OCI-M2 (cell line): Measurements from ENCODE around the gene AGAP6.
"Not testable (repeated sequence)": the region's sequence is repeated elsewhere in the genome, so short reads cannot be mapped to it uniquely, and the experiment has no call there.

Source experiments
- DNase-seq: peaks from one replicate; lab custom pipeline; 2025; ENCODE audit not compliant: unreplicated experiment; lab: John Stamatoyannopoulos, UW

Gene AGAP6

GRCh38 chr10:49988376-49988775 is at the start of gene AGAP6:
Gene AGAP6, plus strand, starts transcription at chr10:49988406. Its CDS starts 310 bp downstream, at chr10:49988716.
- DNase-seq, result not testable (repeated sequence)

DNA sequence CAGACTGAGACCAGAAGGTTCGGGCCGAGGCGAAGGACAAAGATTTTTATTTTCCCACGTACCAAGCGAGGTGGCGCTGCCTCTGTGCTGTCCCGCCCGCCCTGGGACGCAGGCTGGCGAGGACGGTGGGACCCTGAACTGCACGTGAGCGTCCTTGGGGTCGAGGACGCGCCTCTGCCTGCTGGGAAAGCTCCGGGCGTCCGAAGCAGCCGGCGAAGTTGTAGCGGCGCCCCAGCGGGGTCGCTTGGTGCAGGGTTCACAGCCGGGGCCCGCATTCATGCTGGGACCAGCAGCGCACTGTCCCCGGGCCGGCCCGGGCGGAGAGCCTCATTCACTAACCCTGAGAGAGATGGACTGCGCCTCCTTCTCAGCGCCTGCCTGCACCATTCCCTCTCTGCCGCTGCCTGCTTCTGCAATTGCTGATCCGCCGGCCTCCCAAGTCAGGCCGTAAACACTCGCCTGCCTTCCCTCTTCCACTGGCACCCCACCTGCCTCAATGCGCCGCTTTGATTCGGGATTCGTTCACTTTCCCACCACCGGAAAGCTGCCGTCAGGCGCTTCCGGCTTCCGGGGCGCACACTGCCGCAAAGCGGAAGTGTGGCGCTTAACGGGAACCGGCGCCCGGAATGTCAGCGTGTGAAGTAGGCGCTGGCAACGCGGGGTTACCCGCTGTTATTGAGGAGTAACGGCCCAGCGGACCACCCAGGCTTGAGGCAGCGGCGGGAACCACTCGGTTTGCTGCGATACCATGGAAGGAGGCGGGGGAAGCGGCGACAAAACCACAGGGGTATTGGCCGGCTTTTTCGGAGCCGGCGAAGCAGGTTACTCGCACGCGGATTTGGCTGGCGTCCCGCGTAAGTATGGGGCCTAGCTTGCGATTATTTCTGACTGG is 46.5 kb upstream of the AGAP6 start, which contains the start of the genes PARG and TIMM23B:
Gene PARG (minus strand): TSS at position 581 of the 892 bp plus-strand sequence. CDS start 302 bp downstream, at position 279.
Gene TIMM23B (plus strand): TSS at position 607 of the 892 bp plus-strand sequence. CDS start 142 bp downstream, at position 749.
- DNase-seq, result not testable (repeated sequence)

GRCh38 chr10:49942339-49942705 is 45.9 kb upstream of the AGAP6 start:
- not testable (repeated sequence) for DNase-seq

DNA sequence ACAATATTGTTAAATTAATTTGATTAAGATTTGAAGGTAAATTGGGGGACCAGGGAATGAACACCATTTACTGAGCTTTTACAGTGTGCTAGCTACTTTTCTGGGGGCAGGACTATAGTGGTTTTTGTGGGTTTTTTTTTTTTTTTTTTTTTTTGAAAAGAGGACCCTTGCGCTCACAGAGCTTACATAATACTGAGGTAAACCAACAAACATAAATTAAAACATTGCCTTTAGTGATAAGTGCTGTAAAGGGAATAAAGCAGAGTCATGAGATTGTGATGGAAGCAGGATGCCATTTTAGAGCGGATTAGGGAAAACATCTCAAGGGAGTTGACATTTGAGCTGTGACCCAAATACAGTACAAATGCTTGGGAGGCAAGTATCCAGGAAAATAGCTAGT is 44.6 kb upstream of the AGAP6 start:
- DNase-seq, result not testable (repeated sequence)

DNA sequence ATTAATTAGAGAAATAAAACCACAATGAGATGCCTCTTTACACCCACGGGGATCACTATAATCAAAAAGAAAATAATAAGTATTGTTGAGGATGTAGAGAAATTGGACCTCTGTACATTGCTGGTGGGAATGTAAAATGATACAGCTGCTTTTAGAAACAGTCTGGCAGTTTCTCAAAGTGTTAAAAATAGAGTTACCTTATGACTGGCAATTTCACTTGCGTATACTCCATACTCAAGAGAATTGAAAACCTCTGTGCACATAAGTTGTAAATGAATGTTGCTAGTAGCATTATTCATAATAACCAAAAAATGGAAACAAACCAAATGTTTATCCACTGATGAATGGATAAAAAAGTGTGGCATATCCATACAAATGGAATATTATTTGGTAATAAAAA is 40.1 kb upstream of the AGAP6 start:
- not testable (repeated sequence) for DNase-seq

- not testable (repeated sequence) for DNase-seq
Observed at GRCh38 chr10:49948737-49949136, 39.5 kb upstream of the AGAP6 start.

DNA sequence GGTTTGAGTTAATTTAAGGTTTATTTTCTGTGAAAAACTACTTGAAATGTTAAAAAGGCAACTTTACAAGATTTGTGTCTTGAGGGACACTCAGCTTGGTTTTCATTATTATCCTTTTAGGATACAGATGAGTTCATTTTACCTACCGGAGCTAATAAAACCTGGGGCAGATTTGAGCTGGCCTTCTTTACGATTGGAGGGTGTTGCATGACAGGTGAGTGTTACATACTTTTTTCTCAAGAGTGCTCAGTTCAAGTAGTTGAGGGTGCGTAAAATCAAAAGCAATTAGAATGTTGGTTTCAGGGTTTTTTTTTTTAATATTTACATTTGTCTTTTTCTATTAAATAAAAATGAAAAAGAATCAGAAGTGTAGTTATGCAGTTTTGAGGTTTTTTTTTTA is 36.2 kb upstream of the AGAP6 start:
- not testable (repeated sequence) for DNase-seq

DNA sequence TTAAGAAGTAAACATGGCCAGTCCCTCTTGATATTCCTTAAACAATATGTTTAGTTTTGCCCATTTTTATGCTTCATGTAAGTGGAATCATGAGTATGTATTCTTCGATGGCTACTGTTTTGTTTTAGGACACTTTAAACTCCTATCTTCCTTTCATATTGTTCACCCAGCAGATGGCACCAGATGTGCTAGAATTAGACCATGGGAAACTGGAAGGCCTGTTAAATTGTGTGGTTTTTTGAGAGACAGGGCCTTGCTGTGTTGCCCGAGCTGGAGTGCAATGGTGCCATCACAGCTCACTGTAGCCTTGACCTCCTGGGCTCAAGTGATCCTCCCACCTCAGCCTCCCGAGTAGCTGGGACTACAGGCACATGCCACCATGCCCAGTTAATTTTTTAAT is 35.1 kb upstream of the AGAP6 start:
- DNase-seq, result not testable (repeated sequence)

DNA sequence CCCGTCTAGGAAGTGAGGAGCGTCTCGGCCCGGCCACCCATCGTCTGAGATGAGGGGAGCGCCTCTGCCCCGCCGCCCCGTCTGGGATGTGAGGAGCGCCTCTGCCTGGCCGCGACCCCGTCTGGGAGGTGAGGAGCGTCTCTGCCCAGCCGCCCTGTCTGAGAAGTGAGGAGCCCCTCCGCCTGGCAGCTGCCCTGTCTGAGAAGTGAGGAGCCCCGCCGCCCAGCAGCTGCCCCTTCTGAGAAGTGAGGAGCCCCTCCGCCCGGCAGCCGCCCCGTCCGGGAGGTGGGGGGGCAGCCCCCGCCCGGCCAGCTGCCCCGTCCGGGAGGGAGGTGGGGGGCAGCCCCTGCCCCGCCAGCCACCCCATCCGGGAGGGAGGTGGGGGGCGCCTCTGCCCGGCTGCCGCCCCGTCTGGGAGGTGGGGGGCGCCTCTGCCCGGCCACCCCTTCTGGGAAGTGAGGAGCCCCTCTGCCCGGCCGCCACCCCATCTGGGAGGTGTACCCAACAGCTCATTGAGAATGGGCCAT is 17.8 kb upstream of the AGAP6 start:
- not testable (repeated sequence) for DNase-seq

- not testable (repeated sequence) for DNase-seq
Observed at GRCh38 chr10:49971466-49971865, 16.7 kb upstream of the AGAP6 start.

DNA sequence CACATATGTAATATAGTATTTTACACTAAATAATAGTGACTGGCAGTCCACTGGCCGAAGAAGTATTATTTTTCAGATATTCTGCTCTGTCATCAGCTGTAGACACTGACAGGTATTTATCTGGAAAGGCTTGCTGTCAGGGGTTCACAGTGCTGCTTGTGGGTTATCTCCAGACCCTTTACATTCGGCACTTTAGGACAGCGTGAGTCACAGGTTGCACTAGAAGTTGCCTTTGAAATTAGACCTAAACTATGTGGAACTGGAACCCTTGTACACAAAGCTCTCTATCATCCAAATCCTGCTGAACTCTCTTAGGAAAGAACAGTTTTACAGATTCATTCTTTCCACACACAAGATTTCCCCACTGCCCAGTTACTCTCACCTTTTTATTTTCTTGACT is 16.1 kb upstream of the AGAP6 start:
- not testable (repeated sequence) for DNase-seq

GRCh38 chr10:49977756-49978155 is 10.4 kb upstream of the AGAP6 start:
- not testable (repeated sequence) for DNase-seq

GRCh38 chr10:49987207-49987606 is 999 bp upstream of the AGAP6 start:
- DNase-seq, result not testable (repeated sequence)

DNA sequence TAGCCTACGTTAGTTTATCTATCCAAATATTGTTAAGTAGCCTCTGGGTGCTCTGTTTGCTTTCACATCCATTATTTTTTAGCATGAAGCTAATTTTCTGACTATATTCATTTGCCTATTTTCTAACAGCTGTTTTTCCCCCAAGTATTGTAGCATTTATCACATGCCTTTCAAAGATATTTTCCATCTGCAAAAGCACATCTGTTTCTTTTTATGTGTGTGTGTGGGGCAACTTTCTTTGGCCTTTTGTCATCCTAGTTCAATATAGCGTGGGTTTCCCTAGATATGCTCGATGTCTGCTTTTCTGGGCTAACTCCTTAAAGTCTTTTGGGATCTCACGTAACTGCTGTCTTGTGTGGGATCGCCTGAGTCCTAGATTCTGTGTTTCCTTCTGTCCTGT is 7.1 kb downstream of the AGAP6 start:
- DNase-seq, result not testable (repeated sequence)

GRCh38 chr10:50014024-50014423 is 25.8 kb downstream of the AGAP6 start:
- DNase-seq, result not testable (repeated sequence)

GRCh38 chr10:50015596-50016220 is 27.5 kb downstream of the AGAP6 start:
- DNase-seq, result not testable (repeated sequence)

DNA sequence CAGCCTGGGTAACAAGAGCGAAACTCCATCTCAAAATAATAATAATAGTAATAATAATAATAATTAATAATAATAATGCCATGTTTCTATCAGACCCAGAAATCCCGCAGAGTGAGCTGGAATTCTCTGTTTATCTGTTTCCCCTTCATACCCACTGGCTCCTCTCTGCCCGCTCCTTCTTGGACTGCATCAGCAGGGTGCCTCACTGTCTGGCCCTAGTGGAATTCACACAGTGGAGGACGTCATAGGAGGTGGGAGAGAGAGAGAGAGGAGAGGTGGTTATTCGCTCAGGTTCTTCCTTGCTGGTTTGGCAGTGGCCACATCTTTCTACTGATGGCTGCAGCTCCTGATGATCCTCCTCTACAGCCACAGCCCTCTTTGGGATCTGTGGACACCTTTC is 28.7 kb downstream of the AGAP6 start:
- not testable (repeated sequence) for DNase-seq

- not testable (repeated sequence) for DNase-seq
Observed at GRCh38 chr10:50017646-50018045, 29.4 kb downstream of the AGAP6 start.

DNA sequence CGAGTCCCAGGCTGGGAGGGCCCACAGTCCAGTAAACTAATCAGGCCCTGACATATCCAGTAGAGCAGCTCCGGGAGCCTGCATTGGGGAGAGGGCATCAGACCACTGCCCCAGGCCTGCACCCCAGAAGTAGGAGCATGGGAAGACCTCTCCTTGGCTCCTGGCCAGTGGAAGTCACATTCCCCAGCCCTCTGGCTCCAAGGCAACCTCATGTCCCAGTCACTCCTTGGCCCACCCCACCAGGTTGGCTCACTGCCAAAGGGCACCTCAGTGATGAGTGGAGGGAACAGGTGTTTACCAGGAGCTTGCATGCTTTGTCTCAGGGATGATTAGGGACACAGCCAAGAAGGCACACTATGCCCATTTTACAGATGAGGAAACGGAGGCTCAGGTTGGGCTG is 31.1 kb downstream of the AGAP6 start:
- not testable (repeated sequence) for DNase-seq

DNA sequence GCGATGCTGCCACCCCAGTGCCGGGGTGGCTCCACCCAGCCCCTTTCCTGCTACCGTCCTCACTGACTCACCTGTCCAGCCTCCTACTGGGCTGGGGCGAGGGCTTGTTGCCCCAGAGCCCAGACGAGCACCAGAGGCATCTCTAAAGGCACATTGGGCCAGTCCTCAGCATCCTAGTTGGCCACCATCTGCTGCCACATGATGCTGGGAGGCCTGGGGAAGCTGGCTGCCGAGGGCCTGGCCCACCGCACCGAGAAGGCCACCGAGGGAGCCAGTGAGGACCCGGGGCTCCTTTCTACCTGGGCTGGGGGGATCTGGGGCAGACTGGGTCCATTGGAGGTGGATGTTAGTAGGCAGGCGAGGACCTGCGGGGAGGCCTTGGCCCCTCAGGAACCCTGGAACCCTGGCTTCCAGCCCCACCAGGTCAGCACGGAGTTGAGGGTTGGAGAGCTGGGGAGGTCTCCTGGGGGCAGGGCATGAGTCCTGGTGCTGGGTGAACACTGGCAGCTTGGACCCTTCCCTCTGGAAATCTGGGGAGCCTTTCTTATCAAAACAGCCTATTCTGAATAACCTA is 32.3 kb downstream of the AGAP6 start:
- not testable (repeated sequence) for DNase-seq

DNA sequence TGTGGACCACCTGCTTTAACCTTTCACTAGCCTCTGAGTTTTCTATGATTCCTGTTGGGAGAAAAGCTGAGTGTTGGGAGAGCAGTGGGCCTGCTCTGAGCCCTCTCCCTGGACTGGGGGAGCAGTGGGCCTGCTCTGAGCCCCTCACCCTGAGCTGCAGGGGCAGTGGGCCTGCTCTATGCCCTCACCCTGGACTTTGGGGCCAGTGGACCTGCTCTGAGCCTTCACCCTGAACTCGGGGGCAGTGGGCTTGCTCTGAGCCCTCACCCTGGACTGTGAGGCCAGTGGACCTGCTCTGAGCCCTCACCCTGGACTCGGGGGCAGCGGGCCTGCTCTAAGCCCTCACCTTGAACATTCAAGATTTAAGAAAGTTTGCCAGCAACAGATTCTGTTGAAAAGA is 33.4 kb downstream of the AGAP6 start:
- DNase-seq, result no peak
